Liver (tissue), 9 donors: ENCODE data around the gene UPF3B. TPM values are rescaled to one million over a fixed set of nuclear protein-coding genes. Genes with fewer than 3 reads are reported as not detected.
"Not testable (repeated sequence)": the region's sequence is repeated elsewhere in the genome, so short reads cannot be mapped to it uniquely, and the experiment has no call there.

ENCODE experiments used
- DNase-seq: peaks from one replicate; pipeline ENCODE4 v3.0.0-alpha.2; 2017; ENCODE audit warnings: low spot score
- H3K27ac ChIP-seq, 2 donors: one replicate each; pipeline ENCODE4 v1.7.0; 2013; ENCODE audit warnings: inconsistent platforms in 2 of 2, low read length in 2 of 2, control low read depth in 1 of 2, low read depth in 1 of 2, mild to moderate bottlenecking in 1 of 2
- H3K27me3 ChIP-seq, 4 donors: one replicate each; pipeline versions ENCODE4 v1.6.1 to v1.7.0; 2013; ENCODE audit warnings: low read length in 3 of 4, inconsistent platforms in 1 of 4, mild to moderate bottlenecking in 1 of 4, moderate library complexity in 1 of 4; ENCODE audit not compliant: control insufficient read depth in 4 of 4, insufficient read depth in 4 of 4
- H3K36me3 ChIP-seq, 4 donors: one replicate each; pipeline versions ENCODE4 v1.6.1 to v1.7.0; 2013; ENCODE audit warnings: low read length in 3 of 4, mild to moderate bottlenecking in 3 of 4, low read depth in 1 of 4, moderate library complexity in 1 of 4; ENCODE audit not compliant: control insufficient read depth in 4 of 4, insufficient read depth in 3 of 4
- H3K4me1 ChIP-seq, 4 donors: one replicate each; pipeline versions ENCODE4 v1.6.1 to v1.7.0; 2013; ENCODE audit warnings: low read length in 3 of 4, mild to moderate bottlenecking in 3 of 4, moderate library complexity in 1 of 4; ENCODE audit not compliant: control insufficient read depth in 4 of 4, insufficient read depth in 4 of 4
- H3K4me3 ChIP-seq, 3 donors: one replicate each; pipeline versions ENCODE4 v1.6.1 to v1.7.0; 2013; ENCODE audit warnings: low read length in 3 of 3, control low read depth in 1 of 3, low read depth in 1 of 3, mild to moderate bottlenecking in 1 of 3
- H3K9ac ChIP-seq, 2 donors: one replicate each; pipeline ENCODE4 v1.7.0; 2013; ENCODE audit warnings: low read length in 2 of 2, mild to moderate bottlenecking in 2 of 2, moderate library complexity in 2 of 2, control low read depth in 1 of 2, low read depth in 1 of 2
- H3K9me3 ChIP-seq, 4 donors: one replicate each; pipeline versions ENCODE4 v1.6.1 to v1.7.0; 2013; ENCODE audit warnings: low read length in 3 of 4; ENCODE audit not compliant: control insufficient read depth in 4 of 4
- EGR1 ChIP-seq, 2 donors: IDR thresholded peaks; 2 replicates each; pipeline ENCODE4 v1.6.1; 2016 to 2018; ENCODE audit warnings: antibody characterized with exemption in 2 of 2, low read depth in 2 of 2
- FOXA1 ChIP-seq: IDR thresholded peaks from 2 replicates; pipeline ENCODE4 v1.6.1; 2016; ENCODE audit warnings: antibody characterized with exemption
- FOXA2 ChIP-seq: IDR thresholded peaks from 2 replicates; pipeline ENCODE4 v1.6.1; 2016; ENCODE audit warnings: antibody characterized with exemption
- GABPA ChIP-seq, 2 donors: IDR thresholded peaks in 1 of 2; conservative IDR thresholded peaks in 1 of 2; 2 replicates each; pipeline ENCODE4 v1.6.1; 2016; ENCODE audit warnings: antibody characterized with exemption in 2 of 2, mild to moderate bottlenecking in 1 of 2, moderate library complexity in 1 of 2
- HNF4A ChIP-seq, 2 donors: conservative IDR thresholded peaks; 2 replicates each; pipeline ENCODE4 v1.6.1; 2016; ENCODE audit warnings: antibody characterized with exemption in 2 of 2, mild to moderate bottlenecking in 2 of 2
- HNF4G ChIP-seq: IDR thresholded peaks from 2 replicates; pipeline ENCODE4 v1.6.1; 2016; ENCODE audit warnings: antibody characterized with exemption
- JUND ChIP-seq, 2 donors: IDR thresholded peaks; 2 replicates each; pipeline ENCODE4 v1.6.1; 2016; ENCODE audit warnings: antibody characterized with exemption in 2 of 2
- NR2F2 ChIP-seq: IDR thresholded peaks from 2 replicates; pipeline ENCODE4 v1.6.1; 2016; ENCODE audit warnings: antibody characterized with exemption
- RAD21 ChIP-seq, 2 donors: IDR thresholded peaks; 2 replicates each; pipeline ENCODE4 v1.6.1; 2016; ENCODE audit warnings: antibody characterized with exemption in 2 of 2, mild to moderate bottlenecking in 2 of 2
- RXRA ChIP-seq, 2 donors: IDR thresholded peaks; 2 replicates each; pipeline ENCODE4 v1.6.1; 2017 to 2018; ENCODE audit warnings: antibody characterized with exemption in 2 of 2, mild to moderate bottlenecking in 1 of 2
- SP1 ChIP-seq: IDR thresholded peaks from 2 replicates; pipeline ENCODE4 v1.6.1; 2018; ENCODE audit warnings: antibody characterized with exemption, mild to moderate bottlenecking
- TAF1 ChIP-seq: conservative IDR thresholded peaks from 2 replicates; pipeline ENCODE4 v1.6.1; 2016; ENCODE audit warnings: antibody characterized with exemption, mild to moderate bottlenecking
- YY1 ChIP-seq: IDR thresholded peaks from 2 replicates; pipeline ENCODE4 v1.6.1; 2016; ENCODE audit warnings: antibody characterized with exemption, mild to moderate bottlenecking
- WGBS: extraction: QIAGEN DNeasy Blood & Tissue Kit; methylation state at CpG from one replicate; pipeline ENCODE4 v1.1.7; 2013; 5-methylcytosine and 5-hydroxymethylcytosine counted together
- polyA plus RNA-seq, 2 donors: library from polyadenylated mRNA; stranded (reverse) in 1 of 2; unstranded in 1 of 2; fragments of 200-250 nt in 1 of 2; fragments of >200 nt in 1 of 2; fragmentation: Nextera tagmentation in 1 of 2; extraction: Ambion mirVana in 1 of 2; gene quantifications; one replicate each; pipeline versions ENCODE4 v1.2.1 to v1.2.3, GENCODE V29; 2013 to 2015
- total RNA-seq, 2 donors: library from RNA; depleted of rRNA; stranded (reverse); fragments of >200 nt; gene quantifications; one replicate each; pipeline ENCODE4 v1.2.3, GENCODE V29; 2014
- TF ChIP-seq, protein P1 (sequence below): IDR thresholded peaks from 2 replicates; pipeline ENCODE4 v1.6.1; 2016; ENCODE audit warnings: antibody characterized with exemption
- TF ChIP-seq, protein P2 (sequence below): IDR thresholded peaks from 2 replicates; pipeline ENCODE4 v1.6.1; 2016; ENCODE audit warnings: antibody characterized with exemption
- TF ChIP-seq, protein P3 (sequence below): IDR thresholded peaks from 2 replicates; pipeline ENCODE4 v1.6.1; 2016; ENCODE audit warnings: antibody characterized with exemption
- TF ChIP-seq, protein P4 (sequence below): fragments of 150-350 bp; IDR thresholded peaks from 2 replicates; pipeline ENCODE4 v1.5.1; 2017; ENCODE audit warnings: improper control_type of control experiment, low read depth, low read length; ENCODE audit not compliant: missing input control
- donor health status: healthy.
- donor health status: healthy.
- donor health status: healthy.
- donor health status: healthy.
- donor health status: healthy.

The UPF3B gene
- total and polyA plus RNA-seq, 4 donors: 3.3 to 4.6 (median 3.9) TPM

DNA sequence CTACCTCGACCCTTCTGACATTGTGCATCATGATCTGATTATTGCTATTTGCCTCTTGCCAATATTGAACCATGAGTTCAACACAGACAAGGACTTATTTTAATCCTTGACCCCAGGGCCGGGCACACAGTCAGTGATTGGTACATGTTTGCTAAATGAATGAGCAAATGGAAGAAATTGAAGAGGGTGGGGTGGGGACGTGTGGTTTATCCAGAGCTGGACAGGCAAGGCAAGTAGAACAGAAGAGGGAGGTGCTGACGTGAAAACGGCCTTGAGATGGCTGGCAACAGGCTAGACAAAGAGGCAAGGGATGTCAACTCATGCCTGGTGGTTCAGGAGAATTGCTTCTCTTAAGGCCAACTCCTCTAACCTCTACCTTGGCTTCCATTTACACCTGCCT, 28.5 kb downstream of the UPF3B start:
- H3K4me1 ChIP-seq, H3K36me3 ChIP-seq, H3K27me3 ChIP-seq, H3K27ac ChIP-seq, H3K9me3 ChIP-seq, H3K9ac ChIP-seq, H3K4me3 ChIP-seq, DNase-seq: not testable (repeated sequence)
- 75% methylated on average over 2 of the region's 5 CpGs for WGBS
- TF ChIP-seq RXRA (IDR thresholded peaks at IDR 0.05): peak in 1 of 2 donors; percentile 16

DNA sequence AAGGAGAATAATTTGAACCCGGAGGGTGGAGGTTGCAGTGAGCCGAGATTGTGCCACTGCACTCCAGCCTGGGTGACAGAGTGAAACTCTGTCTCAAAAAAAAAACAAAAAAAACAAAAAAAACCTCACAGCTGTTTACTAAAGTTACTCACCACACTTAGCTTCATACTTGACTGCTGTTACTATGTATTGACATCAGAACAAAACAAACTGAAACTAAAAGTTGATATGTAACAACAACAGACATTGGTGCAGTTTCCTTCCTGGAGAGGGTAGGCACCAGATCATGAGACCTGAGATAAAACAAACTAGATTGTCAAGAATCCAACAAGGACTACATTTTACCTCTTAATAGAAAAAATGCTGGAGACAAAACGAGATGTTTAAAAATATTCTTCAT, 31.1 kb downstream of the UPF3B start:
- peak; percentile 21 for TF ChIP-seq YY1
- peak; percentile 10 for TF ChIP-seq FOXA2
- peak; percentile 12 for TF ChIP-seq SP1
- peak in 1 of 2 donors; percentile 22 for TF ChIP-seq HNF4A (conservative IDR thresholded peaks at IDR 0.05)
- H3K9ac ChIP-seq, H3K36me3 ChIP-seq, DNase-seq, H3K4me3 ChIP-seq, H3K27me3 ChIP-seq, H3K9me3 ChIP-seq: not testable (repeated sequence)
- WGBS: 65% methylated on average over 3 of the region's 3 CpGs
- H3K4me1 ChIP-seq: peaks cover 0 to 10% (median 0%) of the 10 kb centered on the region in 4 donors
- peak overlapping the region; percentile 7 to 28 for H3K27ac ChIP-seq

DNA sequence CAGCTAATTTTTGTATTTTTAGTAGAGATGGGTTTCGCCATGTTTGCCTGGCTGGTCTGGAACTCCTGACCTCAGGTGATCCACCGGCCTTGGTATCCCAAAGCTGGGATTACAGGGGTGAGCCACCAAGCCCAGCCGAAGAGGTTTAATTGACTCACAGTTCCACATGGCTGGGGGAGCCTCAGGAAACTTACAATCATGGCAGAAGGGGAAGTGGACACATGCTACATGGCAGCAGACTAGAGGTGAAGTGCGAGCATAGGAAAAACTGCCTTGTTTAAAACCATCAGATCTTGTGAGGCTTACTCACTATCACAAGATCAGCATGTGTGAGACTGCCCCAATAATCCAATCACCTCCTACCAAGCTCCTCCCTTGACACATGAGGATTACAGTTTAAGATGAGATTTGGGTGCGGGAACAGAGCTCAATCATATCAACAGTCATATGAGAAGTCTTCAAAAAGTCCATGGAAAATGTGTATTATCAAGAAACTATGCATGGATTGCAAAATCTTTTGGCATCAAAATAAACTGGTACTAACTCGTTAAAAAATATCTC, 35.6 kb downstream of the UPF3B start:
- H3K36me3 ChIP-seq: no peaks in the 10 kb centered on the region
- DNase-seq: no peak
- H3K9me3 ChIP-seq: no peaks in the 10 kb centered on the region
- 82% methylated on average over 6 of the region's 6 CpGs for WGBS
- no peaks in the 10 kb centered on the region for H3K27me3 ChIP-seq
- no peak overlapping the region for H3K9ac ChIP-seq
- H3K4me3 ChIP-seq: no peak overlapping the region
- H3K27ac ChIP-seq: no peak overlapping the region
- peaks cover 0 to 7% (median 0%) of the 10 kb centered on the region in 4 donors for H3K4me1 ChIP-seq
- TF ChIP-seq YY1: no peak
- TF ChIP-seq, protein P1, sequence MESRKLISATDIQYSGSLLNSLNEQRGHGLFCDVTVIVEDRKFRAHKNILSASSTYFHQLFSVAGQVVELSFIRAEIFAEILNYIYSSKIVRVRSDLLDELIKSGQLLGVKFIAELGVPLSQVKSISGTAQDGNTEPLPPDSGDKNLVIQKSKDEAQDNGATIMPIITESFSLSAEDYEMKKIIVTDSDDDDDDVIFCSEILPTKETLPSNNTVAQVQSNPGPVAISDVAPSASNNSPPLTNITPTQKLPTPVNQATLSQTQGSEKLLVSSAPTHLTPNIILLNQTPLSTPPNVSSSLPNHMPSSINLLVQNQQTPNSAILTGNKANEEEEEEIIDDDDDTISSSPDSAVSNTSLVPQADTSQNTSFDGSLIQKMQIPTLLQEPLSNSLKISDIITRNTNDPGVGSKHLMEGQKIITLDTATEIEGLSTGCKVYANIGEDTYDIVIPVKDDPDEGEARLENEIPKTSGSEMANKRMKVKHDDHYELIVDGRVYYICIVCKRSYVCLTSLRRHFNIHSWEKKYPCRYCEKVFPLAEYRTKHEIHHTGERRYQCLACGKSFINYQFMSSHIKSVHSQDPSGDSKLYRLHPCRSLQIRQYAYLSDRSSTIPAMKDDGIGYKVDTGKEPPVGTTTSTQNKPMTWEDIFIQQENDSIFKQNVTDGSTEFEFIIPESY: no peak

DNA sequence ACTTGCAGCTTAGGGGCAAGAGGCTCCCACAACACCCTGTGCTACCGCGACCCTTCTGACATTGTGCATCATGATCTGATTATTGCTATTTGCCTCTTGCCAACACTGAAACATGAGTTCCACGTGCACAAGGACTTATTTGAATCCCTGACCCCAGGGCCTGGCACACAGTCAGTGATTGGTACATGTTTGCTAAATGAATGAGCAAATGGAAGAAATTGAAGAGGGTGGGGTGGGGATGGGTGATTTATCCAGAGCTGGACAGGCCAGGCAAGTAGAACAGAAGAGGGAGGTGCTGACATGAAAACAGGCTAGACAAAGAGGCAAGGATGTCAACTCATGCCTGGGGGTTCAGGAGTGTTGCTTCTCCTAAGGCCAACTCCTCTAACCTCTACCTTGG, 36.5 kb downstream of the UPF3B start:
- Histone ChIP-seq H3K27ac (no peak overlapping the region), H3K9me3 (no peaks in the 10 kb centered on the region), H3K9ac (no peak overlapping the region), H3K4me3 (no peak overlapping the region), H3K4me1 (peaks cover 0 to 7% (median 0%) of the 10 kb centered on the region in 4 donors), H3K36me3 (no peaks in the 10 kb centered on the region), H3K27me3 (no peaks in the 10 kb centered on the region)
- DNase-seq: no peak
- 30% methylated on average over 3 of the region's 3 CpGs for WGBS
- TF ChIP-seq, protein P2, sequence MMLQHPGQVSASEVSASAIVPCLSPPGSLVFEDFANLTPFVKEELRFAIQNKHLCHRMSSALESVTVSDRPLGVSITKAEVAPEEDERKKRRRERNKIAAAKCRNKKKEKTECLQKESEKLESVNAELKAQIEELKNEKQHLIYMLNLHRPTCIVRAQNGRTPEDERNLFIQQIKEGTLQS: no peak
- peak; percentile 29 for TF ChIP-seq HNF4G
- no peak for TF ChIP-seq TAF1
- peak; percentile 75 for TF ChIP-seq SP1
- no peak for TF ChIP-seq GABPA (IDR thresholded peaks at IDR 0.05 in 1 of 2, conservative IDR thresholded peaks at IDR 0.05 in 1 of 2)
- TF ChIP-seq NR2F2: no peak
- TF ChIP-seq FOXA1: peak; percentile 14
- TF ChIP-seq, protein P3, sequence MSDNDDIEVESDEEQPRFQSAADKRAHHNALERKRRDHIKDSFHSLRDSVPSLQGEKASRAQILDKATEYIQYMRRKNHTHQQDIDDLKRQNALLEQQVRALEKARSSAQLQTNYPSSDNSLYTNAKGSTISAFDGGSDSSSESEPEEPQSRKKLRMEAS: peak; percentile 29
- TF ChIP-seq RAD21 (IDR thresholded peaks at IDR 0.05): peak; percentile 29 to 36
- TF ChIP-seq FOXA2: peak; percentile 60
- TF ChIP-seq, protein P1: peak; percentile 50
- peak; percentile 28 to 83 for TF ChIP-seq JUND (IDR thresholded peaks at IDR 0.05)
- TF ChIP-seq YY1: peak; percentile 71
- peak in 1 of 2 donors; percentile 61 for TF ChIP-seq EGR1 (IDR thresholded peaks at IDR 0.05; ENCODE audit: low read depth in 2 of 2)
- TF ChIP-seq, protein P4, sequence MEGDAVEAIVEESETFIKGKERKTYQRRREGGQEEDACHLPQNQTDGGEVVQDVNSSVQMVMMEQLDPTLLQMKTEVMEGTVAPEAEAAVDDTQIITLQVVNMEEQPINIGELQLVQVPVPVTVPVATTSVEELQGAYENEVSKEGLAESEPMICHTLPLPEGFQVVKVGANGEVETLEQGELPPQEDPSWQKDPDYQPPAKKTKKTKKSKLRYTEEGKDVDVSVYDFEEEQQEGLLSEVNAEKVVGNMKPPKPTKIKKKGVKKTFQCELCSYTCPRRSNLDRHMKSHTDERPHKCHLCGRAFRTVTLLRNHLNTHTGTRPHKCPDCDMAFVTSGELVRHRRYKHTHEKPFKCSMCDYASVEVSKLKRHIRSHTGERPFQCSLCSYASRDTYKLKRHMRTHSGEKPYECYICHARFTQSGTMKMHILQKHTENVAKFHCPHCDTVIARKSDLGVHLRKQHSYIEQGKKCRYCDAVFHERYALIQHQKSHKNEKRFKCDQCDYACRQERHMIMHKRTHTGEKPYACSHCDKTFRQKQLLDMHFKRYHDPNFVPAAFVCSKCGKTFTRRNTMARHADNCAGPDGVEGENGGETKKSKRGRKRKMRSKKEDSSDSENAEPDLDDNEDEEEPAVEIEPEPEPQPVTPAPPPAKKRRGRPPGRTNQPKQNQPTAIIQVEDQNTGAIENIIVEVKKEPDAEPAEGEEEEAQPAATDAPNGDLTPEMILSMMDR: no peak
- TF ChIP-seq HNF4A (conservative IDR thresholded peaks at IDR 0.05): peak; percentile 59 to 67
- TF ChIP-seq RXRA (IDR thresholded peaks at IDR 0.05): peak; percentile 76 to 88
